ENCODE measurements around the gene JAZF1. TPM values are rescaled to one million over a fixed set of nuclear protein-coding genes. Genes with fewer than 3 reads are reported as not detected.

Gene JAZF1
- total and polyA plus RNA-seq, 10 of the 15 experiments (the other 5 are each of a cell fraction or from before 2014, with no cell fraction given): 0.04 to 0.82 (median 0.15) TPM; not detected in 3

- no peak for TF ChIP-seq POU2F2 (IDR thresholded peaks at IDR 0.05; ENCODE audit: borderline replicate concordance, low read depth, low read length)
- peak; percentile 67 for TF ChIP-seq RELB (IDR thresholded peaks at IDR 0.05; ENCODE audit: low read depth)
- no peak for TF ChIP-seq BCLAF1 (IDR thresholded peaks at IDR 0.05)
- no peak for TF ChIP-seq CBX5 (IDR thresholded peaks at IDR 0.05; ENCODE audit: low read depth)
- TF ChIP-seq KLF5 (IDR thresholded peaks at IDR 0.05; ENCODE audit: partially characterized antibody): no peak
- no peak for TF ChIP-seq ZBTB33 (IDR thresholded peaks at IDR 0.05)
- no peak for TF ChIP-seq NFYA (IDR thresholded peaks at IDR 0.05; ENCODE audit: borderline replicate concordance, low read depth, low read length)
- no peak for TF ChIP-seq SMAD5 (IDR thresholded peaks at IDR 0.05; ENCODE audit: low read depth)
- TF ChIP-seq DPF2 (IDR thresholded peaks at IDR 0.05): peak; percentile 89
- no peak for TF ChIP-seq SUZ12 (IDR thresholded peaks at IDR 0.05; ENCODE audit: unreplicated experiment)
- TF ChIP-seq YBX1 (IDR thresholded peaks at IDR 0.05): no peak
- 0 out of 2 replicates have a peak, but pooled peaks have one; percentile 49 for TF ChIP-seq JUND (IDR thresholded peaks at IDR 0.05; ENCODE audit: low read depth, low read length)
- no peak for TF ChIP-seq ZBTB4 (CRISPR knock-in tag; IDR thresholded peaks at IDR 0.05)
- no peak for TF ChIP-seq ZZZ3 (IDR thresholded peaks at IDR 0.05; ENCODE audit: control insufficient read depth, insufficient read length, low read depth)
- no peak for TF ChIP-seq PAX8 (IDR thresholded peaks at IDR 0.05)
- no peak for TF ChIP-seq RBBP5 (conservative IDR thresholded peaks at IDR 0.05)
- no peak for TF ChIP-seq CHD2 (IDR thresholded peaks at IDR 0.05; ENCODE audit: borderline replicate concordance, low read depth, low read length)
These were observed 279.4 kb downstream of the JAZF1 start (continued) for GRCh38 chr7:27901028-27901760.
